IMR-90 (cell line): ENCODE data around the gene SNX22. TPM values are rescaled to one million over a fixed set of nuclear protein-coding genes. Genes with fewer than 3 reads are reported as not detected.

ENCODE experiments used
- ATAC-seq: fragments of 200-7000 bp; cut with Tn5 transposase; 2 replicates; pipeline ENCODE4 v1.9.1; 2020; ENCODE audit warnings: low read depth, mild to moderate bottlenecking, moderate library complexity
- BruUV-seq: library from RNA; stranded (reverse); fragments of 400-500 nt; replicated peaks from 2 replicates; lab custom pipeline; 2021; lab: Mats Ljungman, UMichigan
- CTCF ChIA-PET: fragments of 300-600 bp; formaldehyde crosslinking; extraction: SDS; loops from one replicate; lab custom pipeline; 2021; ENCODE audit warnings: antibody characterized with exemption; lab: Yijun Ruan, JAX
- POLR2A ChIA-PET: fragments of 300-600 bp; sonication (Branson Sonifier 250); formaldehyde crosslinking; loops from one replicate; lab custom pipeline; 2022; ENCODE audit warnings: antibody characterized with exemption; ENCODE audit not compliant: unreplicated experiment; lab: Charles Lee
- DNase-seq: peaks from one replicate; pipeline ENCODE4 v3.0.0; 2013
- H2AFZ ChIP-seq: replicated peaks from 2 replicates; pipeline ENCODE3; 2013; ENCODE audit warnings: low read length, mild to moderate bottlenecking; ENCODE audit not compliant: poor library complexity
- H2AK5ac ChIP-seq: 2 replicates; pipeline ENCODE4 v1.6.1; 2013; ENCODE audit warnings: low read depth, low read length, inconsistent platforms
- H2AK9ac ChIP-seq: replicated peaks from 2 replicates; pipeline ENCODE3; 2013; ENCODE audit warnings: mild to moderate bottlenecking, low read depth, low read length, moderate library complexity; ENCODE audit not compliant: poor library complexity
- H2BK120ac ChIP-seq: 2 replicates; pipeline ENCODE4 v1.6.1; 2013; ENCODE audit warnings: low read depth, low read length, inconsistent platforms
- H2BK15ac ChIP-seq: 3 replicates; pipeline ENCODE4 v1.6.1; 2013; ENCODE audit warnings: low read depth, low read length, inconsistent platforms
- H2BK20ac ChIP-seq: 2 replicates; pipeline ENCODE4 v1.6.1; 2013; ENCODE audit warnings: low read depth, mild to moderate bottlenecking, inconsistent platforms, low read length, moderate library complexity
- H2BK5ac ChIP-seq: 2 replicates; pipeline ENCODE4 v1.6.1; 2013; ENCODE audit warnings: mild to moderate bottlenecking, low read depth, low read length, inconsistent platforms; ENCODE audit not compliant: poor library complexity, severe bottlenecking
- H3K14ac ChIP-seq: replicated peaks from 2 replicates; pipeline ENCODE4 v1.6.1; 2013; ENCODE audit warnings: low read depth, low read length, inconsistent platforms
- H3K18ac ChIP-seq: 2 replicates; pipeline ENCODE4 v1.6.1; 2013; ENCODE audit warnings: low read depth, low read length, control low read depth
- H3K23ac ChIP-seq: 2 replicates; pipeline ENCODE4 v1.6.1; 2013; ENCODE audit warnings: low read depth, low read length, inconsistent platforms
- H3K27ac ChIP-seq: 2 replicates; pipeline ENCODE4 v1.5.1; 2013; ENCODE audit warnings: mild to moderate bottlenecking, control low read depth, low read length; ENCODE audit not compliant: insufficient read depth
- H3K27me3 ChIP-seq: 2 replicates; pipeline ENCODE4 v1.6.1; 2013; ENCODE audit warnings: low read length; ENCODE audit not compliant: control insufficient read depth, insufficient read depth
- H3K36me3 ChIP-seq: 2 replicates; pipeline ENCODE4 v1.6.1; 2013; ENCODE audit warnings: low read length, mixed read lengths; ENCODE audit not compliant: control insufficient read depth, insufficient read depth
- H3K4ac ChIP-seq: 2 replicates; pipeline ENCODE4 v1.6.1; 2013; ENCODE audit warnings: low read depth, low read length, inconsistent platforms
- H3K4me1 ChIP-seq: 2 replicates; pipeline ENCODE4 v1.6.1; 2013; ENCODE audit warnings: low read length, mixed read lengths; ENCODE audit not compliant: control insufficient read depth, insufficient read depth
- H3K4me2 ChIP-seq: 2 replicates; pipeline ENCODE4 v1.6.1; 2013; ENCODE audit warnings: low read depth, mild to moderate bottlenecking, control low read depth, low read length, moderate library complexity
- H3K4me3 ChIP-seq: 2 replicates; pipeline ENCODE4 v1.5.1; 2013; ENCODE audit warnings: low read depth, mild to moderate bottlenecking, control low read depth, low read length, moderate library complexity; ENCODE audit not compliant: insufficient read depth
- H3K56ac ChIP-seq: 2 replicates; pipeline ENCODE4 v1.6.1; 2013; ENCODE audit warnings: low read length, inconsistent platforms; ENCODE audit not compliant: insufficient read depth; ENCODE audit errors: extremely low read depth
- H3K79me1 ChIP-seq, 2 experiments: 2 replicates each; pipeline ENCODE4 v1.6.1; 2013; ENCODE audit warnings: low read length in 2 of 2, inconsistent platforms in 1 of 2, low read depth in 1 of 2
- H3K9ac ChIP-seq: 2 replicates; pipeline ENCODE4 v1.6.1; 2013; ENCODE audit warnings: low read depth, low read length, control low read depth
- H3K9me1 ChIP-seq: 2 replicates; pipeline ENCODE4 v1.6.1; 2013; ENCODE audit warnings: low read length, inconsistent platforms; ENCODE audit not compliant: insufficient read depth
- H3K9me3 ChIP-seq: 2 replicates; pipeline ENCODE4 v1.6.1; 2013; ENCODE audit warnings: low read length; ENCODE audit not compliant: control insufficient read depth, insufficient read depth
- H4K20me1 ChIP-seq: 2 replicates; pipeline ENCODE4 v1.6.1; 2013; ENCODE audit warnings: low read length, inconsistent platforms; ENCODE audit not compliant: insufficient read depth
- H4K5ac ChIP-seq: 2 replicates; pipeline ENCODE4 v1.6.1; 2013; ENCODE audit warnings: mild to moderate bottlenecking, low read depth, low read length, control low read depth
- H4K8ac ChIP-seq, 2 experiments: 2 replicates each; pipeline ENCODE4 v1.6.1; 2013; ENCODE audit warnings: low read depth in 2 of 2, low read length in 2 of 2, control low read depth in 1 of 2, inconsistent platforms in 1 of 2
- H4K91ac ChIP-seq: 2 replicates; pipeline ENCODE4 v1.6.1; 2013; ENCODE audit warnings: low read depth, low read length, inconsistent platforms; ENCODE audit not compliant: insufficient read depth
- BHLHE40 ChIP-seq: fragments of 150-350 bp; IDR thresholded peaks from 2 replicates; pipeline ENCODE4 v1.6.1; 2016; ENCODE audit warnings: mild to moderate bottlenecking, low read depth, low read length
- CEBPB ChIP-seq: IDR thresholded peaks from 2 replicates; pipeline ENCODE4 v1.6.1; 2012; ENCODE audit warnings: low read depth, low read length, improper control_type of control experiment
- CHD1 ChIP-seq: IDR thresholded peaks from 2 replicates; pipeline ENCODE4 v1.6.1; 2012; ENCODE audit warnings: low read depth, low read length, improper control_type of control experiment
- FOS ChIP-seq: fragments of 150-350 bp; IDR thresholded peaks from 2 replicates; pipeline ENCODE4 v1.6.1; 2016; ENCODE audit warnings: low read depth, low read length
- MAFK ChIP-seq: IDR thresholded peaks from 2 replicates; pipeline ENCODE4 v1.6.1; 2012; ENCODE audit warnings: low read depth, low read length, improper control_type of control experiment
- MAZ ChIP-seq: IDR thresholded peaks from 2 replicates; pipeline ENCODE4 v1.6.1; 2012; ENCODE audit warnings: low read depth, mild to moderate bottlenecking, low read length, improper control_type of control experiment, moderate library complexity, borderline replicate concordance
- MXI1 ChIP-seq: IDR thresholded peaks from 2 replicates; pipeline ENCODE4 v1.6.1; 2012; ENCODE audit warnings: low read depth, mild to moderate bottlenecking, low read length, moderate library complexity, borderline replicate concordance
- NFE2L2 ChIP-seq: fragments of 150-350 bp; IDR thresholded peaks from 2 replicates; pipeline ENCODE4 v1.6.1; 2016; ENCODE audit warnings: low read depth, mild to moderate bottlenecking, low read length
- POLR2A ChIP-seq: IDR thresholded peaks from 2 replicates; pipeline ENCODE4 v1.6.1; 2012; ENCODE audit warnings: mild to moderate bottlenecking, low read depth, low read length
- RAD21 ChIP-seq: IDR thresholded peaks from 2 replicates; pipeline ENCODE4 v1.6.1; 2012; ENCODE audit warnings: low read length, improper control_type of control experiment
- RCOR1 ChIP-seq: IDR thresholded peaks from 2 replicates; pipeline ENCODE4 v1.6.1; 2012; ENCODE audit warnings: mild to moderate bottlenecking, low read length, improper control_type of control experiment; ENCODE audit not compliant: insufficient replicate concordance
- RFX5 ChIP-seq: IDR thresholded peaks from 2 replicates; pipeline ENCODE4 v1.8.0; 2012; ENCODE audit warnings: low read depth, mild to moderate bottlenecking, low read length, moderate library complexity
- SMC3 ChIP-seq: fragments of 150-350 bp; IDR thresholded peaks from 2 replicates; pipeline ENCODE4 v1.6.1; 2016; ENCODE audit warnings: low read depth, mild to moderate bottlenecking, antibody characterized with exemption, low read length, moderate library complexity
- USF2 ChIP-seq: fragments of 150-350 bp; IDR thresholded peaks from 2 replicates; pipeline ENCODE4 v1.6.1; 2017; ENCODE audit warnings: mild to moderate bottlenecking, antibody characterized with exemption, low read length, low read depth
- WGBS, 2 experiments: methylation state at CpG; one replicate each; pipeline versions ENCODE4 v1.1.5 to v1.1.7; 2013; ENCODE audit warnings: missing lambda C conversion rate in 2 of 2; ENCODE audit not compliant: insufficient read length in 1 of 2; ENCODE audit errors: extremely low coverage in 2 of 2; 5-methylcytosine and 5-hydroxymethylcytosine counted together
- dilution Hi-C: fragments of 300-500 bp; cut with HindIII; formaldehyde crosslinking; loops from one replicate; pipeline ENCODE4 v1.14.3; 2018; ENCODE audit warnings: low sequenced_read_pairs; ENCODE audit not compliant: unreplicated experiment
- in situ Hi-C: fragments of 300-500 bp; cut with MboI; formaldehyde crosslinking; loops from 3 replicates; pipeline ENCODE4 v1.14.3; 2019; ENCODE audit warnings: low sequenced_read_pairs, inconsistent platforms, mixed read lengths
- intact Hi-C: fragments of 100-400 bp; cut with micrococcal nuclease; formaldehyde crosslinking; loops from 2 replicates; pipeline ENCODE4 v1.10.0; 2022
- polyA plus RNA-seq, 3 experiments: library from polyadenylated mRNA; depleted of rRNA; stranded (reverse); fragments of >200 nt; gene quantifications; 2 replicates each; pipeline ENCODE4 v1.2.3, GENCODE V29; 2012; ENCODE audit warnings: low replicate concordance in 1 of 3
- total RNA-seq: library from RNA; depleted of rRNA; stranded (reverse); fragments of >200 nt; gene quantifications from 2 replicates; pipeline ENCODE4 v1.2.3, GENCODE V29; 2012
- TF ChIP-seq, protein P1 (sequence below): fragments of 150-350 bp; IDR thresholded peaks from 2 replicates; pipeline ENCODE4 v1.6.1; 2016; ENCODE audit warnings: low read depth, mild to moderate bottlenecking, low read length, moderate library complexity, borderline replicate concordance
- TF ChIP-seq, protein P2 (sequence below): conservative IDR thresholded peaks from 2 replicates; pipeline ENCODE4 v1.5.1; 2012; ENCODE audit warnings: mild to moderate bottlenecking, low read depth, low read length, improper control_type of control experiment

The SNX22 gene
- total and polyA plus RNA-seq, 2 of the 4 experiments (the other 2 are of a cell fraction) = 0.12 to 0.18 TPM

GRCh38 chr15:64137226-64137833, 14.2 kb upstream of the SNX22 start:
- Histone ChIP-seq H3K27ac (no peak overlapping the region), H4K5ac (no peak overlapping the region), H4K91ac (no peak overlapping the region), H2AFZ (no peak overlapping the region), H3K4me3 (no peak overlapping the region), H2BK5ac (no peak overlapping the region), H3K23ac (no peak overlapping the region), H4K8ac (no peak overlapping the region), H2AK9ac (peak overlapping the region; percentile 42), H2AK5ac (no peak overlapping the region), H3K4me2 (no peak overlapping the region), H3K18ac (no peak overlapping the region), H2BK120ac (no peak overlapping the region), H2BK15ac (no peak overlapping the region), H3K9ac (no peak overlapping the region), H3K27me3 (no peaks in the 10 kb centered on the region), H3K79me1 (peaks cover 5 to 20% of the 10 kb centered on the region in 2 experiments; a peak in 1 of 4 replicates), H2BK20ac (no peak overlapping the region), H3K14ac (no peak overlapping the region), H3K9me1 (peaks cover 19% of the 10 kb centered on the region), H4K20me1 (0 out of 2 replicates have a peak, but pooled peaks cover 5% of the 10 kb centered on the region), H3K9me3 (no peaks in the 10 kb centered on the region), H3K4ac (no peak overlapping the region), H3K56ac (no peak overlapping the region), H3K36me3 (peaks cover 51% of the 10 kb centered on the region), H3K4me1 (no peaks in the 10 kb centered on the region; the same call in 1 of the 2 replicates)
- dilution Hi-C loops (no loop called here), intact Hi-C loops (no loop called here), in situ Hi-C loops (no loop called here)
- WGBS, 2 experiments = 87% methylated on average over 3 of the region's 8 CpGs; no CpG with 5 or more reads in 1 of the 2 experiments
- DNase-seq = no peak
- no peak for TF ChIP-seq MXI1
- no peak for TF ChIP-seq SMC3
- TF ChIP-seq RFX5 = no peak
- no peak for TF ChIP-seq RCOR1
- no peak for TF ChIP-seq BHLHE40
- no peak for TF ChIP-seq NFE2L2
- TF ChIP-seq POLR2A = no peak
- TF ChIP-seq, protein P1, sequence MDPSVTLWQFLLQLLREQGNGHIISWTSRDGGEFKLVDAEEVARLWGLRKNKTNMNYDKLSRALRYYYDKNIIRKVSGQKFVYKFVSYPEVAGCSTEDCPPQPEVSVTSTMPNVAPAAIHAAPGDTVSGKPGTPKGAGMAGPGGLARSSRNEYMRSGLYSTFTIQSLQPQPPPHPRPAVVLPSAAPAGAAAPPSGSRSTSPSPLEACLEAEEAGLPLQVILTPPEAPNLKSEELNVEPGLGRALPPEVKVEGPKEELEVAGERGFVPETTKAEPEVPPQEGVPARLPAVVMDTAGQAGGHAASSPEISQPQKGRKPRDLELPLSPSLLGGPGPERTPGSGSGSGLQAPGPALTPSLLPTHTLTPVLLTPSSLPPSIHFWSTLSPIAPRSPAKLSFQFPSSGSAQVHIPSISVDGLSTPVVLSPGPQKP = no peak
- TF ChIP-seq CHD1 = no peak
- no peak for TF ChIP-seq MAFK
- no peak for TF ChIP-seq USF2
- no peak for TF ChIP-seq FOS
- no peak for TF ChIP-seq MAZ
- TF ChIP-seq, protein P2, sequence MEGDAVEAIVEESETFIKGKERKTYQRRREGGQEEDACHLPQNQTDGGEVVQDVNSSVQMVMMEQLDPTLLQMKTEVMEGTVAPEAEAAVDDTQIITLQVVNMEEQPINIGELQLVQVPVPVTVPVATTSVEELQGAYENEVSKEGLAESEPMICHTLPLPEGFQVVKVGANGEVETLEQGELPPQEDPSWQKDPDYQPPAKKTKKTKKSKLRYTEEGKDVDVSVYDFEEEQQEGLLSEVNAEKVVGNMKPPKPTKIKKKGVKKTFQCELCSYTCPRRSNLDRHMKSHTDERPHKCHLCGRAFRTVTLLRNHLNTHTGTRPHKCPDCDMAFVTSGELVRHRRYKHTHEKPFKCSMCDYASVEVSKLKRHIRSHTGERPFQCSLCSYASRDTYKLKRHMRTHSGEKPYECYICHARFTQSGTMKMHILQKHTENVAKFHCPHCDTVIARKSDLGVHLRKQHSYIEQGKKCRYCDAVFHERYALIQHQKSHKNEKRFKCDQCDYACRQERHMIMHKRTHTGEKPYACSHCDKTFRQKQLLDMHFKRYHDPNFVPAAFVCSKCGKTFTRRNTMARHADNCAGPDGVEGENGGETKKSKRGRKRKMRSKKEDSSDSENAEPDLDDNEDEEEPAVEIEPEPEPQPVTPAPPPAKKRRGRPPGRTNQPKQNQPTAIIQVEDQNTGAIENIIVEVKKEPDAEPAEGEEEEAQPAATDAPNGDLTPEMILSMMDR = no peak
- no peak for TF ChIP-seq RAD21
- TF ChIP-seq CEBPB = no peak
- ChIA-PET POLR2A (no interaction called here), CTCF (no interaction called here)
- BruUV-seq = no TSS peak
- ATAC-seq = no peak
